Measurements from ENCODE around the gene MYBBP1A.

The MYBBP1A gene

DNA sequence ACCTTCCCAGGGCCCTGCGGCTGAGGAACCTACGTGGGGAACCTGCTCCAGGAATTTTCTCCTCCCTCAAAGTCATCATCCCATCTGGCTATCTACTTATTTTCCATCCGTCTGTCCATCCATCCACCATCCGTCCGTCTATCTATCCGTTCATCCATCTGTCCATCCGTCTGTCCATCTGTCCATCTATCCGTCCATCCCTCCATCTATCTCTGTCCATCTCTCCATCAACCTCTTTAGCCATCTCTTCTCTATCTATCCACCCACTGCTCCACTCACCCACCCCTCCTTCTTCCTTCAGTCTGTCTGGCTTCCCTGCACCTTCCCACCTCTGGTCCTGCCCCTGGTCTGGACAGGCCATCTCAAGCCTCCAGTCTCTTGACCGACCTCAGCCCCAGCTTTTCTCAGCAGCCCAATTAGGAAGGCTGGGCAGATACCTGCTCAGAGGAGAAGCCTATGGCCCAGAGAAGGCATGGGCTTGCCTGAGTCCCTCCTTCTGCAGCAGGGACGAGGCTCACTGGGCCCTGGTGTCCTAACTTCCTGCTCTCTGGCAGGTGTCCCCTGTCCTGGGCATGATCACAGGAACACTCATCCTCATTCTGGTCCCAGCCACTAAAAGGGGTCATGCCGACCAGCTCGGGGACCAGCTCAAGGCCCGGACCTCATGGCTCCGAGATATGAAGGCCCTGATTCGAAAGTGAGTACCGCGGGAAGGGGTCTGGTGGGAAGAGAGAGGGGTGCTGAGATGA is 23.0 kb downstream of the MYBBP1A start:
- H3K4me3 ChIP-seq, result no peak overlapping the region
- peak overlapping the region in 3 of 21 experiments; percentile 2 to 7 (median 6) for H3K27ac ChIP-seq

DNA sequence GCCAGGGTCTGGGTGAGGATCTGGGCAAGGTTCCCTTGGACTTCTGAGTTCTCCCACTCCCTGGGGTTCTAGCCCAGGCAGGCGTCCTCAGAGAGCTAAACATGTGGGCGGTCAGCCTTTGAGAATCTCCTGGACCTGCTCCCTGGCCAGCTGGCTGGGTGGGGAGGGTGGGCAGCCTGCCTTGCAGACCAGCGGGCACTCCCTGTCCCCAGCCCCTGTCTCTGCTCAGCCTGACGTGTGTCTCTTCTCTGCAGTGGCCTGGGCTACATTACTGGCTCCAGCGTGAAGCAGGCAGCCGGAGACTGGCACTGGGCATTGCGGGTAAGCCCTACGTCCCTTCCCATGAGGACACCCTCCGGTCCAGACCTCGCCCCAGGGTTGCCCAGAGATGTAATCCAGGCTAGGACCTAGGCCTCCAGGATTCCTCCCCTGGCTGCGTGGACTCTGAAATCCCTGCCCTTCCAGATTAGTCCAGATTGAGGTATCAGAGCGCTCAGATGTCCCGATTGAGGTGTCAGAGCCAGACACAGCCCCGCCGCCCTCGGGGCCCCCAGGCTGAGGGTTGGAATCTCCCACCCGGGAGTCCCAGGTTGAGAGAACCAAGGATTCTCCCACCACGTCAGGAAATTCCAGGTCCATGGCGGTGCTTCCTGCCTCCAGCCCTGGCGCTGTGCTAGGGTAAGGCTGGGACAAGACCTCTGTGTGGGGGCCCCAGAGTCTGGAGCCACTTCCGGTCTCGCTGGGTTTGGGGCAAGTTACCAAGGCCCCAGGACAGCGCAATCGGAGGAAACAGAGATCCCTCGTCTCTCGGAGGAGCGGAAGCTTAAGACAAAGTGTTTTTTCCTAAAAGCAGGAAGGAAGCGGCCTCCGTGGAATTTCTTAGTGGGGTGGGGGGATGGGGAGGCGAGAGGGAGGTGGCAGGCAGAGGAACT is 24.1 kb downstream of the MYBBP1A start:
- Histone ChIP-seq H3K27ac (peak overlapping the region in 10 of 21 experiments; percentile 11 to 76 (median 36)), H3K4me3 (no peak overlapping the region)

DNA sequence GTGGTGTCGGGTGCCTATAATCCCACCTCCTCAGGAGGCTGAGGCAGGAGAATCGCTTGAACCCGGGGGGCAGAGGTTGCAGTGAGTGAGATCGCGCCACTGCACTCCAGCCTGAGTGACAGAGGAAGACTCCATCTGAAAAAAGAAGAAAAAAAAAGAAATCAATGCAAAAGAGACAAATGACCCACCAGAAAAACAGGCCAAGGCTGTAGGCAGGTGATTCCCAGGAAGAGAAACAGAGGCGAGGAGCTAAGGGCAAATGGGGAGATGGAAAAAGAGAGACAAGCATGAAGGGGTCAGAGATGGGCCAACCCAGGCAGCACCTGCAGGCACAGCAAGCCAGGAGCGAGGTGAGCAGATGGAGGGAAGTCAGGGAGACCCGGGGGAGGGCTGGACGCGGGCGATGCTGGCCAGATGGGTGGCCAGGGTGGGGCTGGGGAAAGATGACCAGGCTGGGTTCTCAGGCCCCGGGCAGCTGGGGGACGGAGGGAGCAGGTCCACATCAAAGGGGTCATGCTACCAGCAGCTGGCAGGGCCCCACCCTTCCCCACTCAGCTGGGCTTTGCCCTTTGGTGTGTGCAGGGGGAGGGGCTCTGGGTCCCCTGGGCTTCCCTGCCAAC is 25.5 kb downstream of the MYBBP1A start:
- H3K27ac ChIP-seq, result peak overlapping the region in 4 of 21 experiments; percentile 27 to 76 (median 63)

DNA sequence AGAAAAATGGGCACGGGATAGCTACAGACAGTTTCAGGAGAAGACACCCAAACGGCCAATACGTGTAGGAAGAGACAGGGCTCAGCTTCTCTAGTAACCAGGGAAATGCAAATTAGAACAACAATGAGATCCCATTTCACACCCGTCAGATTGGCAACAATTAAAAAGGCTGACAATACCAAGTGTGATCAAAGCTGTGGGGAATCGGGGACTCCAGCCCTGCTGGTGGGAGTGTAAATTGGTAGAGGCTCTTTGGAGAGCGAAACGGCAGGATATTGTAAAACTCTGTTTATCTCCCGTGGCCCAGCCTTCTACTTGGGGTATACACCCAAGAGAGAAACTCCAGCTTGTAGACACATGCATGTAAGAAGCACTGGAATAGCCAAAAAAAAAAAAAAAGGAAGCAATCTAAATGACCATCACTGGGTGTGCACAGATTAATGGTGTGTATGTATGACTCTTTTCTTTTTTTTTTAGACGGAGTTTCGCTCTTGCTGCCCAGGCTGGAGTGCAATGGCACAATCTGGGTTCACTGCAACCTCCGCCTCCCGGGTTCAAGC is 27.5 kb downstream of the MYBBP1A start:
- no peak overlapping the region for H3K4me3 ChIP-seq
- H3K27ac ChIP-seq, result peak overlapping the region in 1 of 21 experiments; percentile 13

More for the DNA sequence above, 25.5 kb downstream of the MYBBP1A start:
- no peak overlapping the region for H3K4me3 ChIP-seq

DNA sequence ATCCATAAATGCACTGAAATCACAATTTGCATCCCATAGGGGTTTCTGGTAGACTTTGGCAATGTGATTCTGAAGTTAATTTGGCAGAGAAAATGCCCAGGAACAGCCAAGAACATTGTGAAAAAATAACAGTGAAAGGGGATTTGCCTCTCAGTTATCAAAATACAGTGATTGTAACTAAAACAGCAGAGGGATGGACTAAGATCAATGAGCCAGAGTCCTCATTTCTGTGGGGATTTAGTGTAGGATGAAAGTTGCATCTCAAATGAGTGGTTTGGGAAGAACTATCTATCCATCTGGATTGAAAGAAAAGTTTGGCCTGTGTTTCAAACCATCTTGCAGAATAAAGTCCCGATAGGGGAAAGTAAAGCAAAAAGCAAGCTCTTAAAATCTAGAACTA is 28.1 kb downstream of the MYBBP1A start:
- H3K27ac ChIP-seq, result peak overlapping the region in 1 of 21 experiments; percentile 13

DNA sequence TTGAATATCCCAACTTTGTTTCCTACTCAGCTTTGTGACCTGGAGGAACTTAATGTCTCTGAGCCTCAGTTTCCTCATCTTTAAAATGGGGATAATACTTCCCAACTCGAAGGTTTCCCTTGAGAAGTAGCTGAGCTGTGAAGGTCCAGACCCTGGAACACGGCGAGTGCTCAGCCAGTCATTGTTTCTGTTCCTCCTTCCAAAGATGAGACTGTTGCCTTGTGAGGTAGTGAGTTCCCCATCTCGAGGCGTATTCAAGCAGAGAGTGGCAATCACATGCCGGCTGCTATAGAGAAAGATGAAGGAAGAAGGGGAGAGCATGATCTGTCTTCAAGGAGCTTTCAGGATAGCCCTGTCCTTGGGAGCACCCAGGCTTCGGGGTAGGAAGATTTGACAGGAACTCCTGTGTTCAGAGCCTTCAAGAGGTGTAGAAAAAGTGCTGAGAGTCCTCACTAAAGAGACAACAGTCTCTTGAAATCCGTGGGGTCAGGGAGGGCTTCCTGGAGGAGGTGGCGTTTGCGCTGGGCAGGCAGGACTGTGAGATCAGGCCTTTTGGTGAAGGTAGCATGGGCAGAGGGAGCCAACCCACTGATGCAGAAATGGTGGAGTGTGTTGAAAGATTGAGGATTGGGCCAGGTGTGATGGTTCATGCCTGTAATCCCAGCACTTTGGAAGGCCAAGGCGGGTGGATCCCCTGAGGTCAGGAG is 29.3 kb downstream of the MYBBP1A start:
- Histone ChIP-seq H3K27ac (no peak overlapping the region), H3K4me3 (no peak overlapping the region)

More for the DNA sequence above, 28.1 kb downstream of the MYBBP1A start:
- no peak overlapping the region for H3K4me3 ChIP-seq

DNA sequence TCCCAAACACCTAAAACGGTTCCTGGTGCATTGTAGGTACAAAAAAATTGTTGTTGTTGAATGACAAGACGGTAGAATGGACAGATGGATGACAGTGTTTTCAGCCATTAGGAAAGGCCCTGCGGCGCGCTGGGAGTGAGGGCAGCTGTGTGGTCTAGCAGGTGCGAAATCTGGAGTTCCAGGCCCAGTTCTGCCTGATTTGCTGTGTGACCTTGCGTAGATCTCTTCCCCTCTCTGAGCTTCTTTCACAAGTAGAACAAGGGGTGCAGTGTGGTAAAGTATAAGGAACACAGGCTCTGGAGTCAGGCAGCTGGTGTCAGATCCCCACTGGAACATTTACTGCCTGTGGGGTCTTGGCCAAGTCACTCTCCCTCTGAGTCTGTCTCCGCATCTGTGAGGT is 31.2 kb downstream of the MYBBP1A start:
- H3K27ac ChIP-seq, result no peak overlapping the region

DNA sequence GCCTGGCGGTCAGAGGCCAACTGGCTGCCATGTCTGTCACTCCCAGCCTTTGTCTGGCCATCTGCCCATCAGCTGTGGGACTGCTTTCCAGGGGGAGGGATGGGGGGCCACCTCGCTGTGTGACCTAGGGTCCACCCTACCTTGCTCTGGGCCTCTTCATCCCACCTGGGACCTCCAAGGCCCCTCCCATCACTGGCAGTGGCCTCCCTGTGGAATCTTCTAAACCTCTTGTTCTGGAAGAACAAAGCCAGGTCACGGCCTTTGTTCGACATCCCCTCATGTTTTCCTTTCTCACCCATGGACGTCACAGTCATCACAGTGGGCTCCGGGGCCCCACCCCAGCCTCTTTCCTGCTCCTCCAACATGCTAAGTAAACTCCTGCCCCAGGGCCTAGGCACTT is 32.5 kb downstream of the MYBBP1A start:
- H3K4me3 ChIP-seq, result no peak overlapping the region
- H3K27ac ChIP-seq, result peak overlapping the region in 7 of 21 experiments; percentile 3 to 83 (median 30)

More for the DNA sequence above, 31.2 kb downstream of the MYBBP1A start:
- H3K4me3 ChIP-seq, result no peak overlapping the region

DNA sequence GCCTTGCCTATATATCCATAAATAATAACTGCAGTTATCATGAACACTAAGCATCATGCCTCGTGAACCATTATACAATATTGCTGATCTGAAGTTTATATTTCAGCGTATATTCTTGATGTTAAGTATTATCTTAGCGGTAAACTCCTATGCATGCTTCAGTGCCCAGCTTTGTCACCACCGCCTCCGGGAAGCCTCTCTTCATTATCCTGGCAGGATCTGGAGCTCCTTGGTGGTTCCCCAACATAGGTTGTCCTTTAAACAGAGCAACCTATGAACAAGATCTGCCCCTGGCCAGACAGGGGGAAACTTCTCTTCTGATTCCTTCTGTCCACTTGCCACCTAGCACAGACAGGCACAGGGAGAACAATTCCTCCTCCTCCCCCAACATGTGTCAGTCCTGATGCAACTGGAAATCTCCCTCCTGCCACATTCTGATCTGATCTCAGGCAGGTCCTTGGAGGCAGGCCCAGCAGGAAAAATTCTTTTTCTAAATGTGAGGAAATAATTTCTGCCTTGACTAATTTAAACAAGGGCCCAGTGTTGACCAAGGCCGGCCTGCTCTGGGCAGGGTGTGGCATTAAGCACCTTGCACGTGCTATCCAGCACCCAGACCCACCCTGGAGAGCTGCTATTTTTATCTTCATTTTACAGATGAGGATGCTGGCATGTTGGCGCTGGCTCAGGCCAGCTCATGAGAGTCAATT is 34.1 kb downstream of the MYBBP1A start:
- H3K27ac ChIP-seq, result peak overlapping the region in 9 of 21 experiments; percentile 6 to 83 (median 34)
- H3K4me3 ChIP-seq, result no peak overlapping the region

DNA sequence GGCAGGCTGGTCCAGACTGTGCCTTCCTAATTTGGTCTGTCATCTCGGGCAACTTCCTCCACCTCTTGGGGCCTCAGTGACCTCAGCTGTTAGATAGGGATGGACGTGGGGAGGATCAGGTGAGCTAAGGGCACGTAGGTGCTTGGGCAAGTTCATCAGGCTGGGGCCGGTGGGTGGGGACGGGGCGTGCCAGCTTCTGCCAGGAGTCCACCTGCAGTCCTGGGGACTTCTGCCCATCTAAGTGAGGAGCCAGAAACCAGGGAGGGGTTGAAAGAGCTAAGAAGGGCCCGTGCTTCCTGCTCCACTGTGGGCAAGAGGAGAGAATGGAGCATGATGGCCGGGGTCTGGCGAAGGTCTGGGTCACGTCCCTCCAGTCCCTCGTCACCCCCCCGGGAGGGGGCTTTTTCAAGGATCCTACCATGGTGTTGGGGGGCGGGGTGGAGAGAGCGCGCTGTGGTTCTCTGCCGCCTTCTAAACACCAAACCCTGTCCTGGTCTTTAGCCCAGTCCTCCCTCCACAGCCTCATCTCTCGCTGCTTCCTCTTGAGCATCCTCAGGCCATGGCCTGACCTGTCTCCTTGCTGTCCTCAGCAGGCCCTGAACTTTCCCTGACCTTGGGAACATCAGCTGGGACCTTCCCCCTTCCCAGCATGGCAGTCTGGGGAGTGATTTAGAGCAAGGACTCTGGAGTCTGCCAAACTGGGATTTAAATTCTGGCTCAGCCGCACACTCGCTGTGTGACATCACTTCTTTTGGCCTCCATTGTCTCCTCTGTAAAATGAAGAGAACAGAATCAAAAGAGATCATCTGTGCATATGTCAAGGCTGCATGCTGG is 34.9 kb downstream of the MYBBP1A start:
- H3K4me3 ChIP-seq, result no peak overlapping the region
- peak overlapping the region in 19 of 21 experiments; percentile 0 to 83 (median 55) for H3K27ac ChIP-seq

DNA sequence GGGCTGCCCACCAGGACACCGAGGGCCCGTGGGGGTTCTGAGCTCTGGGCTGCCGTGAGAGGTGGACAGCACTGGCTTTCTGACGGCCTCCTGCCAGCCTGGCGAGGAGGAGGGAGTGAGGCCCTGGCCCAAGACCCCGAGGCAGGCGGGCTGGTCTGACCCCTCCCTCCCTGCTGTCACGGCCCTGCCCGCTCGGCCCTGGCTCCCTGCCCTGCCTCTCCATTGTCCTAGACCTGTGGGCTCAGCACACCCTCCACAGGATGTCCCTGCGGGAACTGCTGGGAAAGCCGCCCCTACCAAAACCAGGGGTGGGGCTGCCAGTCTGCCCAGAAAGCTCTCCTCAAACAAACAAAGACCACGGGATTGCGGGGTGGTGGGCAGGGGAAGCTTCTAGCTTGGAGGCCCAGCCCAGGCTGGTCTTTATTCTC is 35.8 kb downstream of the MYBBP1A start:
- Histone ChIP-seq H3K4me3 (no peak overlapping the region), H3K27ac (peak overlapping the region in 16 of 21 experiments; percentile 13 to 83 (median 66))

DNA sequence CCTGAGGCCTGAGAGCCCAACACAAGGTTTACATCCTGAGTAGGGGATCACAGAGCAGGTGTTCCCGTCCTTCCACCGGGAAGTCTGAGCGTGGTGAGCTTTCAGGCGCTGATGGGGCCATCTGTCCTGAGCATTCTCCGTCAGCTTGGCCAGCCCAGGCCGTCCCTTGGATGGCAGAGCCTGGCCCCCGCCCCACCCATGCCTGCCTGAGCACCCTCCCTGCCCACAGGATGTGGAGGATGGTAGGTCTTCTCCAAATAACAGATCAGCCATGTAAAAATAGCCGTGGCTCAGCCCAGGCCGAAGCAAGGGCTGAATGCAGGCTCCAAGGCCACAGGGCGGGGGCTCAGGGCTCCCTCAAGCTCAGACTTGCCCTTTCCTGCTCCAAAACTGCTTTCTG is 36.3 kb downstream of the MYBBP1A start:
- Histone ChIP-seq H3K27ac (peak overlapping the region in 17 of 21 experiments; percentile 11 to 83 (median 58)), H3K4me3 (no peak overlapping the region)

DNA sequence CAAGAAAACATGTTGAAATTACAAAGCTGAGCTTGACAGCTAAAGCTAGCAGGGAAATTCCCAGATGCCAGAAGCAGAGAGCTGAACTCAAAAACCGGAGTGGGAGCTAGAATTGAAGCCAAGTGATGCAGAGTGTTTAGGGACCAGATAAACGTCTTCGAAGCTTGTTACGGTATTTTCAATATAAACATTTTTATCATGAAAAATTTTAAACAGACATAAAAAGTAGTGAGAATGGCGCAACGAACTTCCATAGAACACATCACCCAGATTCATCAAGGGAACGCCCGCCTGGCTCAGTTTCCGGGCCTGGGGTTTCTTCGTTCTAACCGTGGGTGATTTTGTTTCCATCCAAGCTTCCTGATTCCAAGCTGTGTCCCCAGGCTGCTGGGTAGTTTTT is 38.4 kb downstream of the MYBBP1A start:
- Histone ChIP-seq H3K27ac (peak overlapping the region in 3 of 21 experiments; percentile 4 to 45 (median 28)), H3K4me3 (no peak overlapping the region)

DNA sequence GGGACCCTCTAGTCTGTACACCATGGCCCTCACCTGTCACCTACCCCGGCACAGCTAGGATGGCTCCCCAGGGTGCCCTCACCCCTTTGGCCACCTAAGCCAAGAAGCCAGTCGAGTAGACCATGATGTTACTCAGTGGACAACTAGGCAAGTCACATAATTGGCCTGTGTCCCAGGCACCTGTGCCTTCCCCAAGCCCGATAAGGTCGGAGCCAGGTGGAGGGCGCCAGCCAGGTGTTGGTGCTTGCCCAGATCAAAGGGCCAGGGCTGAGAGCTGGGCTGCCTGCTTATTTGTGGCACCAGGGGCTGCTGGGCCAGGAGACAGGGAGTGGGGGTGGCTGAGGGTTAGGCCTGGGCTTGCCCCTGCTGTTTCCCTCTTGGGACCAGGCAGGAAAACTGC is 39.7 kb downstream of the MYBBP1A start:
- H3K27ac ChIP-seq, result peak overlapping the region in 1 of 21 experiments; percentile 29
- H3K4me3 ChIP-seq, result no peak overlapping the region

DNA sequence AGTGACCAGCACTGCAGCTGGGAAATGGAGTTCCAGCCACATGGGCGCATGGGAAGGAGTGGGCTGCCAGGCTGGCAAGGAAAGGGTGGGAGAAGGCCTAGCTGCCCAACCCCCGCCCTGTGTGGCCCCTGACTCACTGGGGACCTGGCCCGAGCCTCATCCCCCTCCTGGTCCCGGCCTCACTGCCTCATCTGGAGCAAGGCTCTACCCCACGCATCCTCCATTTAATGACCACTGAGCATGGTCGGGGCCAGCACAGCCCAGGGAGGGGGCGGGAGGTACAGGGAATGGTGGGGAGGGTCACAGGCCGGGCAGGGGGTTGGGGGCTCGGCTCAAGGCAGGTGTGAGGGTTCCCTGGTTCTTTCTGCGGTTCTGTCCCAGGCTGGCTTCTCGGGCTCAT is 40.4 kb downstream of the MYBBP1A start:
- no peak overlapping the region for H3K4me3 ChIP-seq
- H3K27ac ChIP-seq, result peak overlapping the region in 4 of 21 experiments; percentile 0 to 66 (median 55)

DNA sequence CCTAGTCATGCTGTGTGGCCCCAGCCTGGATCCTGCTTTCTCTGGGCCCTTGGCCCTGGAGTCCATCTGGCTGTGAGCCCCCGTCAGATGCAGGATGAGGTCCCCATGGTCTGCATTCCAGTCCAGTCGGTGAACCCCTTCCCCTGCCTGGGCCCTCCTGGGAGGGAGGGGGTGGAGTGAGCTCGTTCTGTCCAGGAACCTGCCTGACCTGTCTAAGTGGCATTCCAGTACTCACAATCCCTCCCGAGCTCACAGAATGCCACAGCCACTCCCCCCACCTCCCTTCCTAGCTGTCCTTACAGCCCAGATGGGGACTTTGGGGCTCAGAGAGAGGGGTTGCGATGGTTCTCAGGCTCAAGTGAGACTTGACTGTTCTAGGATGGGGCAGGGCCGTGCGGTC is 41.0 kb downstream of the MYBBP1A start:
- Histone ChIP-seq H3K27ac (peak overlapping the region in 6 of 21 experiments; percentile 0 to 66 (median 28)), H3K4me3 (no peak overlapping the region)
